Effector CD8-positive, alpha-beta T cell (primary cell): ENCODE data around the gene CMIP.

Experiments
- DNase-seq: peaks from one replicate; lab custom pipeline; 2025; lab: John Stamatoyannopoulos, UW

Gene CMIP

DNA sequence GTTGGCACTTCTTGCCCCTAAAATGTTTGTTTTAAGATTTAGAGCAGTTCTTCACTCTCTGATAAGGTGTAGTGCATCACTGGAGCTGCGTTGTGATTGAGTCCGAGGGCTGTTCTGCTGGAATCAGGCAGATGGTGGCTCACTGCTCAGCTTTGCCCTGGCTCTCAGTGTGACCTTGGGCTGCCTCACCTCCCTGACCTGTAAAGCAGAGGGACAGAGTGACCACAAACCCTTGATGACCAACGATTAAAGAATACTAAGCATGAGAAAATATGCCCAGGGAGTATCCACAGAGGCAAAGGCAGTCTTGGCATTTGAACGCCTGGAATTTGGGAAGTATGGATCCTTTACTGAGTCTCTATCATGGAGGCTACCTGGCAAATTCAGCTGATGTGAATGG is 18.1 kb downstream of the CMIP start:
- DNase-seq: no peak

DNA sequence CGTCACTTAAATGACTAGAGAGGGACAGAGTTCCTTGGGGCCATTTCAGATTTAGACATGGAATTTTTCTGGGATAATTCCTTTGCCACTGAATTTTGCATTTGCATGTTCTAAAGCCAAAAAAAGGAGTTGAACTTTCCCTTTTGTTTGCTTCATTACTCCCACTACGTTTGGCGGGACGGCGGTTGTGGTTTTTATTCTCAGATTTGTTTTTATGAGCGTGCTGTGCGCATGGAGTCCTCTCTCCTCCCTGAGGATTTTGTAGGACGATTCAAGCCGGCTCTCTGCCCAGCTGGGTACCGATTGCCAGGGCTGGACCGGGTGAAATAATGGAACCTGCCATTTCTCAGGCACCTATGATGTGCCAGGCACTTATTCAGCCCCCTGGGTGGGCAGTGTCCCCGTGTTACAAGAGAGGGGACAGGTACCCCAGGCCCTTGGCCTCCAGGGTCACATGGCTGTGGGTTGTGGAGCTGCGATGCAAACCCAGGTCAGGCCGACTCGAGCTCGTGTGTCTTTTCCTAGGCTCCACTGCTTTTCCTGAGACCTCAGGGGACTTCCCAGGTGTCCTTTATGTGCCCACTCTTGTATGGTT is 18.8 kb downstream of the CMIP start:
- no peak for DNase-seq

DNA sequence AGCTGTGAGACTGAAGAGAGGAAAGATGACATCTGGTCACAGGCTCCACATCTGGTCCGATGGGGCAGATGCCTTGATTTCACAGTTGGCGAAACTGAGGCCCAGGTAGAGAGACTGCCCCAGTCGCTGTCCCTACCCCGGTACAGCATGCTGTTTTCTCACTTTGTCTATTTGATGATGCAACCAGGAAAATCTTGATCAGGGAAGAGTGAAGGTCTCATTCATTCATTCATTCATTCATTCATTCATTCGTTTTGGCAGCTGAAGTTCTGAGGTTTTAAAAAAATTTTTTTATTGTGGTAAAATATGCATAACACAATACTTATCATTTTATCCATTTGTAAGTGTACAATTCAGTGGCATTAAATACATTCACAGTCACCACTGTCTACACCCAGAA is 19.7 kb downstream of the CMIP start:
- no peak for DNase-seq

DNA sequence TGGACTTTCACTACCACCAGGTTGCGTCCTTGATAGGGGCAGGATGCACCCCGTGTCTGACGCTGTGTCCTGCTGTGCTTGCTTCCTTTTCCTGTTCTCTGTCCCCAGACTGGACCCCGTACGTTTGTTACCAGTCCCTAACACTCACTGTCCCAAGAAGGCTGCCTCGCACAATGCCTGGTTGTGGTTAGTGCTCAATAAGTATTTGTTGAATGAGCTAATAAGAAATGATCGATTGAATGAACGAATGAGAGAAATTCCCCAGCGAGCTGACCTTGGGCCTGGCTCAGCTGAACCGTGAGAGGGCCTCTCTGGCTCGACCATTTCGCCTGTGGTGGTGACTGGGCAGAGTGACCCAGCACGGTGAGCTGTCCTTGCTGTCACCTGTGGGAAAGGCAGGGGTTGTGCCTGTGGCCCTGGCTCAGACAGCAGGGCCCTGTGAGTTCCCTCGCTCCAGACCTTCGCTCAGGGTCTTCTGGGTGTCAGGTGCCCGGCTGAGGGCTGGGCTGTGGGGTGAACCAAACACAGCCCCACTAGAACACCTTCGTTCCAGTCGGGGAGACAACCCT is 20.9 kb downstream of the CMIP start:
- DNase-seq: no peak

DNA sequence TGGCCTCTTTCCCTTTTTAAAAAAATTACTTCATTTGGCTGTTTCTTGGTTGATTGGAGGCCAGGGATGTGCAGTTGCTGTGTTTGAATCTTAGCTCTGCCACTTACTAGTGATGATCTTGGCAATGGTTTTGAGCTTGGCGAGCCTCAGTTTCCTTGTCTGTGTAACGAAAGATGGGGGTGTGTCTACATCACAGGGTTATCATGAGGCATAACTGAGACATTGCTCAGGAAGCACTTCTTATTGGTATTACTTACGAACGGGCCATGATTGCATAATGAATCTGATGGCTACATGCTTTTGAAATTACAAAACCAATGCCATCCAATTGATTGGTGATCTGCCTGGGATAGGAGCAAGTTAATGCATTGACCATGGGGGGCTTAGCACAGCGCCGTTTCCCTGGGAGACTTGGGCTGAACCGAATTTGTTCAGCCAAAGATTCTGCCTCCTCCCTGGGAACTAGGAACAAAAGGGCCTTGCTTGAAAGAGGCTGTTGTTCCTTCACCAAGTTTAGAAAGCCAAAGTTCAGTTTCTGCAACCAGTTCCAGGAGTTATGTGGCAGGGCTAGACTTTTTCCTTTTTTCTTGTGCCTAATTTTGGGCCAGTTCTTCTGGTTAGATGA is 21.9 kb downstream of the CMIP start:
- no peak for DNase-seq

DNA sequence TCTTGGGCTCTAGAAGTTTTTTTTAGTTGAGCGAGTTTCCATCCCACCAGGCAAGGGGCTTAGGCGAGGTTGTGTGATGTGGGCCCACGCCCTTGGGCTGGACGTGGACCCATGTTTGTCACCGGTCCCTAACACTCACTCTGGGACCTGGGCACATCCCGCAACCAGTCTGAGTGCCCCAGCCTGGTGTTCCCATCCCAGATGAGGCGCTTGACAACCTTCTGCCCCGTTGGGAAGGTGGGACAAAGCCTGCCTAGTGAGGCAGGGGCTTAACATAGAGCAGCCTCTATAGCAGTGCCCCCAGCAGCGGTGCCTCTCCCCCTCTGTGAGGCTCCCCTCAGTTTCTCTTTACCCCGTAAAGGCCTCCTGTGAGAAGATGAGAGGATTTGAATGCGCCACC is 22.5 kb downstream of the CMIP start:
- no peak for DNase-seq

DNA sequence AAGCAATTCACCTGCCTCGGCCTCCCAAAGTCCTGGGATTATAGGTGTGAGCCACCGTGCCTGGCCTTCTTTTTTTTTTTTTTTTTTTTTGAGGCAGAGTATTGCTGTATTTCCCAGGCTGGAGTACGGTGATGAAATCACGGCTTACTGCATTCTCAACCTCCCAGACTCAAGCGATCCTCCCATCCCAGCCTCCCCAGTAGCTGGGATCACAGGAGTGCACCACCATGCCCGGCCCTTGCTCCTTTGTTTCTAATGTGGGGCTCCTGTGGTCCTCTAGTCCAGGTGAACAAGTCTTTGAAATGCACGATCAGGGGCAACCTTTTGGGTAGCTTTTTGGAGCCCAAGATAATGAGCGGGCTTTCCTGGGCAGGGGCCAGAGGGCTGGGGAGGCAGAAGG is 23.2 kb downstream of the CMIP start:
- no peak for DNase-seq

DNA sequence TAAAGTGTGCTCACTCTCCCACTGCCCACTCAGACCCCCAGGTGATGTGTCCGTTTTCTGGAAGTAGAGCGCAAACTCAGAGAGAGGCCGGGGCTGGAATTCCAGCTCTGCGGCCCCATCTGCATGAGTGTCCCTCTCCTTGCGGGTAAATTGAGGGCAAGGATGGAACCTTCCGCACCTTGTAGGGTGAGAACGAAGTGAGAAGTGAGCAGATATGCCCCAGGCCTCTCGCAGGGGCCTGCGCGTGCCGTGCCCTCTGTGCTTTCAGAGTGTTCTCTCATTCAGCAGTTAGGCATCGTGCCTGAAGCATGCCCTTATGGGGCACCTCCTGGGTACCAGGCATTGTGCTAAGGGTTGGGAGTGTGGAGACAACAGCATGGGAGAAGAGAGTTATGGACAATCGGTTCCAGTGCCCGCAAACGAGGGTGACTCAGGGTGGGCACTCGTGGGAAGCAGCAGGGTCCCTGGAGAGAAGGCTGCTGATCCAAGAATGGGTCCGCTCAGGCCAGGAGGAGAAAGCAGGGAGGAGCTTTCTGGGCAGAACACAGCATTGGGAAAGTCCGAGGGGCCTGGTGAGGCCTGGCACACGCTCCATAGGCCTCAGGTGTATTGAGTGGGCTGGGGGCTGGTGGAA is 23.8 kb downstream of the CMIP start:
- no peak for DNase-seq

DNA sequence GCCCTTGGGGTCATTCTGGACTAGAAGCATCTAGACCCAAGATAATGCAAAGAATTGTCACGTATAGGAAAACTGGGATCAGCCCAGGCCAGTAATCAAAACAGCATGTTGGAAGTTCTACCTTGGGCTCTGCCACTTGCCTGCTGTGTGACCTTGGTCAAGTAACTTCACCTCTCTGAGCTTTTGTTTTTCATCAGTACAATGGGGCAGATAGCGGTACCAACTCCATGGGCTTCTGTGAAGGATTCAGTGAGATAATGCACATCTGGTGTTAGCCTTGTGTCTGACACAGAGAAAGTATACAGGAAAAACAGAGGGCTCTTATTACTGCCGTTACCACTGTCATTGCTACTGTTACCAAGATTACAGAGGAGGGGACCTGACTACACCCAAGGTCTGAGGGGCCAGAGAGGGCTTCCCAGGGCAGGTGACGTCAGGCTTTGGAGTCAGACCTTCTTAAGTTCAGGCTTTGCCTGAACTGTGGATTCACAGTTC is 24.6 kb downstream of the CMIP start:
- no peak for DNase-seq

DNA sequence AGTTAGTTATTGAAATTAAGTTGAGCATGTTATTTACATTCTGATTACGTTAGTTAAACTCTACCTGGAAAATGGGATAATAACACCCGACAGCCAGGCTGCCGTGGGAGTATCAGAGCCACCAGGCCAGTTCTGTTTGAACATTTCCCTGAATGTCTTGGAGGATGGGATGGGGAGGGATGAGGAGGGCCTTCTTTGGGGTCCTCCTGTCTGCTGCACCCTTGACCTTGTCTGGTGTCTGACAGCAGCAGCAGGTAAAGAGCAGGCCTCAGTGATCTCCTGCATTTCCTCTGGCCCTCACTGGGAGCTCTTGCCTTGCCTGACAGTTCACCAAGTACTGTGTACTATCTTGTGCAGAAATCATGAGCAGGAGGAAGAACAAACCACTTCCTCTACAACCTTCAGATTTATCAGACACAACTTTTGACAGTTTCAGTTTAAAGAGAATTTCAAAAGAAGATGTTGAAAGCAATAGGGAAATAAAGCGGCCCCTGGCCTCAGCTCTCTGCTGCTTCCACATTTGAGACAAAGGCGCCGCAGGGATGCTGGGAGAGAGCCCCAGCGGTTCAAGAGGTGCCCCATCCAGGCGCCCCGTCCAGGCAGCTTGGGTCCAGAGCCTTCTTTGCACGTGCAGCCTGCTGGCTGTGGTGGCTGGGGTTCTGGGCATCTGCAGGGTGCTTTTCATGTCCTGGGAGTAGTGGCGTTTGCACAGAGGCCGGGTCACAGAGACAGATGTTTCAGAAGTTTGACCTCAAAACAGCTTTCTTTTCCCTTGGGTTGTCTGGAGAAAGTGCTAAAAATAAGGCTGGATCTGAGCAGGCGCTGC is 25.3 kb downstream of the CMIP start:
- no peak for DNase-seq

DNA sequence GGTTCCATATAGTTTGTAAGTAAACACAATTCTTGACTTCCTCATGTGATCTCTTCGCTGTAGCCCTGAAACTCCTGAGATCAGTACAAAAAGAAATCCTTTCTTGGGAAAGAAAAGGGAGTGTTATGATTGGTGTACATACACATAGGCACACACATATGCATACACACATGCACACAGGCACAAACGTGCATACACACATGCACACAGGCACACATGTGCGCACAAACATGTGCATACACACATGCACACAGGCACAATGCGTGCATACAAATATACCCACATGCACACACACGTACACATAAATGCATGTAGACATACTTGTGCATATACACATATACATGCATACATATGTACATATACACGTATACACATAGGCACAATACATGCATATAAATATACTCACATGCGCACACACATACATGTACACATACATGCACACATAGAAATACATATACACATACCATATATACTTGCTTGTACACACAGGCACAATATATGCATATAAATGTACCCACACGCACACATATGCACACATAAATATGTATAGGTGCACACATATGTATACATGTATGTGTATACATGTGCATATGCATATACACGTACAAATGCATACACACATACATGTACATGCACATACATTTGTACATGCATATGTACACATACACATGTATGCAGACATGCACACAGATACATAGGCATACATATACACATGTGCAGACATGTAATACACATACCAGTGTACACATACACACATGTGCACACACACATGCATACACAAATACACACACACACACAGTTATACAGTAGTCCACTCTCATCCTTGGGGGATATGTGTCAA is 26.4 kb downstream of the CMIP start:
- no peak for DNase-seq

DNA sequence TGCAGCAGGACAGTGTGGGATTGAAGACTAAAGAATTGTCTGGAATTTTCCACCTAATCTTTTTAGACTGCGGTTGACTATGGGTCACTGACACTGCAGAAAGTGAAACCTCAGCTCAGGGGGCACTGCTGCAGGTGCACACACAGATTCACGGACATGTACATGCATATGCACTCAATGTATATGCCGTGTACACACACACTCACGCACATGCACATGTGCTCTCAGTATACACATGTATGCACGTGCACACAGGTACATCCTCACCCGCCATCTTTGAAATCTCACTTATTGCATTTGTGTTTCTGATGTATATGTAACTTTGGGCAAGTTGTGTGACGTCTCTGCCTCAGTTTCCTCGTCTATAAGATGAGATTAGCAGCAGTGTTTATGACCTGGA is 27.3 kb downstream of the CMIP start:
- no peak for DNase-seq

DNA sequence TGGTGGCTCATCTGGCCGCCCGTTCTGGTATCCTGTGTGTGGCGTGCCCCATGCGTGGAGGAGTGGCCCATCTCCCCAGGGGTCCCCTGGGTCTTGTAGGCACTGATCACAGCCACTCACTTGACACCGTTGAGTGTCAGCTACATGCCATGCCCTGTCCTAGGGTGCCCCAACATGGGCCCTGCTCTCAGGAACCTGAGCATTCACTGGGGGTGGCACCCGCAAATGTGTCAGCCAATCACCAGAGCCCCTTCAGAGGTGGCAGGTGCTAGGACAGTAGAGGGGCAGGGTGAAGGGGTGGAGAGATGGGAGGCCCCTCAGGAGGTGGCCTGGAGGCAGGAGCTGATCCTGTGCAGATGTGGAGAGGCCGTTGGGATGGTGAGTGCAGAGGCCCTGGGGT is 27.8 kb downstream of the CMIP start:
- no peak for DNase-seq

DNA sequence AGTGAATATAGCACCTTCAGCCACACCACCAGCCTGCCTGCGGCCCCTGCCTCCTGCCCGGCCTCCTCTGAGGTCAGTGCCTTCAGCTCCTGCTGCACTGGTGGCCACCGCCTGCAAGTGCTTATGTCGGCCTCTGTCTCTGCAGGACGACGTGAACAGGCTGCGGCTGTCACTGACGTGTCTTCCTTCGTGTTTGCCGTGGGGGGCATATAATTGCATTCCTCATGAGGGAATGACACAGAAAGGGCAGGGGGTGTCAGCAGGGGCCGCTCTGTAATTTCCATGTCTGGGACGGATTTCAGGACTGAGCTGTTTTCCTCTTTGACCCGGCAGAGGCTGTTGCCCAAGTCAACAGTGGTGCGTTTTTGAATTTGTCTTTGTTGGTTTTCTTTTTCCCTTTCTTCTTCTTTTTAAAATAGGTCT is 28.5 kb downstream of the CMIP start:
- no peak for DNase-seq

DNA sequence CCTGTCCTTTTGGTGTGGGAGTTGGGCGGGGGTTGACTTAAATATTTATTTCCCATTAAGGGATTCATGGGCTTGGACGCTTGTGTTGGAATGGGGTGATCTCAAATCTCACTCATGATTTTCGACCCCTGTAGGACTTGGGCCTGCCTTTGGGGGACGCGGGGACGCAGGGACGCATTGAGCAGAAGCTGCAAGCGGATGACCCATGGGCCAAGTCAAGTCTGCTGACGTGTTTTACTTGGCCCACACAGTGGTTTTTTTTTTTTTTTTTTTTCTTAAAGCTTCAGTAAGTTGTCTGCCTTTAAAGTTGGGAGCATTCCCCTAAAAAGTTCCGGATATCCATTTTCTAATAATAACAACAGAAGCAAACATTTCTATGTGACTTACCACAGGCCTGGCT is 28.9 kb downstream of the CMIP start:
- no peak for DNase-seq

DNA sequence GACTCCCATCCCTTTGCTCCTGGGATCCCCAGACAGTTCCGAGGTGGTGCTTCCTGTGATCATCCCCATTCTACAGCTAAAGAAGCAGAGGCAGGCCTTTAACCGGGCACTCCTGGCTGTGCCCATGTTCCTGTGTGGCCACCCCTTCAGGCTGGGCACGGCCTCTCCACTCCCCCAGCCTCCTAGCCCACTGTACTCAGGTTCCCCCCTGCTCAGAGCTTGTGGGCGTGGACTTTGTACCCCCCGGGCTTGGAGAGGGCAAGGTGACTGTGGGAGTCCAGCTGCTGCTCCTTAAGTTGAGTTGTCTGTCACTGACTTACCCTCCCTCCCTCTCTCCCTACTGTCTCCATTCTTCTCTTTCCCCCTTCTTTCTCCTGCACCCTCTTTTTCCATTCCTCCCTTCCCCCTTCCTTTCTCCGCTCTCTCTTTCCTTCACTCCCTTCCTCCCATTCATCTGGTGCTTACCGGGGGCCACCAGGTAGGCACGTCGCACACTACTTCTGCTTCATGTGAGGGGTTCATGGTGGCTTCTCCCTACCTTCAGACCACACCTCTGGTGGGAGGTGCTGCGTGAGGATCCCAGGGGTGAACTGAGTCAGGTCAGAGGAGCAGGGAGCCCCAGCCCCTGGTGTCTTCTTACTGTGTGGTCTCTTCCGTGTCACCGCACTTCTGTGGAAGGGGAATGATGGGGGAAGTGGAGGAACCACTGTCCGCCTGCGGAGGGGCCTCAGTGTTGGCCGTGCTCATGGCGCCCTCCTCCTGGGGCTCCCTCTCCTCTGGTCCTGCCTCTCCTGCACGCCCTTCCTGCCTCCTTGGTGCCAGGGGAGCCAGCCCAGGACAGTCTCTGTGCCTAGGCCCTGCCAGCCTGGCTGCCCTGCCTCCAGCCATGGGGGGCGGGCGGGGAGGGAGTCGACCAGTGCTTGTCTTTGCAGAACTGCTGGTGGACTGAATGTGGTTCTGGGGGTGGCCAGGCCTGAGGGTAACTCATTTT is 29.7 kb downstream of the CMIP start:
- DNase-seq: no peak

DNA sequence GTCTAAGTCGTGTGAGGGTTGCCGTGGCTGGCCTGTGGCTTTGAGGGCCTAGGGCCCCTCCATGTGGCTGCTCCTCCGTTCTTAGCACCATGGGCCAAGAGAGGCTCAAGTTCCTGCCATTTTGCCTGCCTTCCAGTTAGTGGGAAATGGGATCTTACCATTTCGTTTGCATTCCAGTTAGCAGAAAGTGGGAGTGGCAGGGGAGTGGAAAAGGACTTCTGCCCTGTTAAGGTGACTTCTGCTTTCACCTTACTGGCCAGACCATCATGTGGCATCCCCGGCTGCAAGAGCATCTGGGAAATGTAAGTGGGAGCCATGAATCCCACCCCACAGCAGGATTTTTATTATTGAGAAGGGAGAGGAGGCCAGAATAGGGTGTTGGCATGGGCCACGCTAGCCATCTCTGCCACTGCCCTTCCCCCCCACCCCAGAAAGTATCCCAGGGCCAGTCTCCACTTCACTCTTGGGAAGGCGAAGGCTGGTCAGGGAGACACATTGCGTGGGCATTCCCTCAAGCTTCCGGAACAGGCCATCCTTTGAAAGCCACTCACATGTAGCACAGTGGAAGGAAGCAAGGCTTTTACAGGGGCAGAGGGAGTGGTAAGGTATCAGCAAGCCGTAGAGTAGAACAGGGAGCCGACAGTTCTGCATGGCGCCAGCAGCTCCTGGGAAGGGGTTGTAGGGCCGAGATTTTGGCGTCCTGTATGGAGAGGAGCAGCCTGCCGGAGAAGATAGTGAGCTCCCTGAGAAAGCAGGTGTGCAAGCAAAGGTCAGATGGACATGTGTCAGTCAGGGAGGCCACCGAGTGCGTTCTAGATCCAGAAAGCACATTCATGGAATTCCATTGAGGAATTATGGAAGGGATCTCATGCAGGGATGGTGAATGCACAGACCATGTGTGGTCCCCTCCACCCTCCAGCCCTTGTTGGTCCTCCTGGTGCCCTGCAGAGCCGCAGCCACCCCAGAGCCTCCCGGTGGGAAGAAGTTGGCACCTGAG is 33.4 kb downstream of the CMIP start:
- no peak for DNase-seq

DNA sequence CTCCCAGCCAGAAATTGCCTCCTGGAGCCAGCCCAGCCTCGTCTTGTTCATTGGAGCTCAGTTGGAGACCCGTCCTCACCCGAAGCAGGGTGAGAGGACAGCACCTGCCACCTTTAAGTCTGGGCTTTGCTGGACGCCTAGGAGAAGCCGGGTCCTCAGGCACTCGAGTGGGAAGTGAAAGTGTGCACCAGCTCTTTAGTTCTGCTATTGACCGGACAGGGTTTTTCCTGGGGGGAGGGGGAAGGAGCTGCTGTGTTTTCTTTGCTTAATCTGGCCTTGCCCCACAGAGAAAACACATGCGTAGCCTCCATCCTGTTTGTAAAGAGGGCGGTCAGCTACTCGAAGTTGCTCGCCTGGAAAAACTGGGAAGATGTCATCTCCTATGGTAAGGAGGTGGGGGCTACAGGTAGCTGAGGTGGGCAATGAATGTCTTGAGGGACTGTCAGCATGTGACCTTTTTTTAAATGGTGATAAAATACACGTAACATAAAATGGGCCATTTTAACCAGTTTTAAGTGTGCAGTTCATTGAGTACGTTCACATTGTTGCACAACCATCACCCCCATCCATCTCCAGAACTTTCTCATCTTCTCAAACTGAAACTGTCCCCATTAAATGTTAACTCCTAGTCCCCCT is 34.4 kb downstream of the CMIP start:
- DNase-seq: no peak
